Kidney (tissue), 14 donors: ENCODE data around the gene CACNB2. TPM values are rescaled to one million over a fixed set of nuclear protein-coding genes. Genes with fewer than 3 reads are reported as not detected.

ENCODE experiments used
- DNase-seq, 5 donors: peaks; one replicate each; pipeline ENCODE4 v3.0.0-alpha.2; 2013 to 2020
- FAIRE-seq: peaks from 2 replicates; lab custom pipeline; 2012; peaks lifted over from hg19 to GRCh38; lab: Jason Lieb, UNC
- H3K27ac ChIP-seq, 2 donors: one replicate each; pipeline ENCODE4 v1.7.0; 2013; ENCODE audit warnings: low read depth in 2 of 2, low read length in 2 of 2, inconsistent platforms in 1 of 2
- H3K27me3 ChIP-seq: one replicate; pipeline ENCODE4 v1.7.1; 2013; ENCODE audit warnings: low read length, inconsistent platforms; ENCODE audit not compliant: control insufficient read depth, insufficient read depth
- H3K36me3 ChIP-seq, 3 donors: one replicate each; pipeline versions ENCODE4 v1.7.0 to v1.7.1; 2013; ENCODE audit warnings: low read length in 3 of 3, control low read depth in 1 of 3, inconsistent platforms in 1 of 3; ENCODE audit not compliant: insufficient read depth in 3 of 3, control insufficient read depth in 2 of 3
- H3K4me1 ChIP-seq, 3 donors: one replicate each; pipeline versions ENCODE4 v1.7.0 to v1.7.1; 2013; ENCODE audit warnings: low read length in 3 of 3, inconsistent platforms in 1 of 3, low read depth in 1 of 3; ENCODE audit not compliant: control insufficient read depth in 2 of 3, insufficient read depth in 2 of 3
- H3K4me3 ChIP-seq, 3 donors: one replicate each; pipeline versions ENCODE4 v1.7.0 to v1.8.1; 2013; ENCODE audit warnings: low read length in 3 of 3, control low read depth in 1 of 3, inconsistent platforms in 1 of 3
- H3K9ac ChIP-seq, 3 donors: one replicate each; pipeline versions ENCODE4 v1.7.0 to v1.7.1; 2013; ENCODE audit warnings: low read length in 3 of 3, control low read depth in 1 of 3, inconsistent platforms in 1 of 3
- H3K9me3 ChIP-seq, 3 donors: one replicate each; pipeline versions ENCODE4 v1.7.0 to v1.7.1; 2013; ENCODE audit warnings: low read length in 3 of 3, control low read depth in 1 of 3, inconsistent platforms in 1 of 3; ENCODE audit not compliant: control insufficient read depth in 2 of 3, insufficient read depth in 1 of 3
- intact Hi-C: fragments of 100-400 bp; cut with DNase I; formaldehyde crosslinking; loops from one replicate; pipeline ENCODE4 v1.11.1; 2022
- polyA plus RNA-seq: library from polyadenylated mRNA; stranded (reverse); fragments of 350-450 nt; fragmentation: Illumina TruSeq; extraction: RNeasy Lipid Tissue Mini Kit (QIAGEN cat#74804); gene quantifications from one replicate; pipeline ENCODE4 v1.2.3, GENCODE V29; 2014; ENCODE audit warnings: low read depth, low replicate concordance; ENCODE audit not compliant: insufficient read depth
- total RNA-seq: library from RNA; stranded (reverse); fragmentation: NEBNext Ultra II Directional; extraction: Animal tissue kit (Norgen Biotek cat#: 25700); gene quantifications from one replicate; pipeline ENCODE4 v1.2.1, GENCODE V29; 2021
- TF ChIP-seq, protein P1 (sequence below): IDR thresholded peaks from 3 replicates; pipeline ENCODE4 v1.5.1; 2012; ENCODE audit warnings: mild to moderate bottlenecking, moderate library complexity, borderline replicate concordance; ENCODE audit not compliant: insufficient read depth; ENCODE audit errors: extremely low read depth
- donor health status: control.
- donor health status: control.
- donor health status: control.
- donor health status: control.
- donor health status: control.
- donor health status: DM: yes; HTN: yes; CAD: no.
- donor health status: Normal renal cell carcinoma (clear cell type).

Gene CACNB2
- total and polyA plus RNA-seq, 2 donors from 2014 or later: 2.8 TPM

DNA sequence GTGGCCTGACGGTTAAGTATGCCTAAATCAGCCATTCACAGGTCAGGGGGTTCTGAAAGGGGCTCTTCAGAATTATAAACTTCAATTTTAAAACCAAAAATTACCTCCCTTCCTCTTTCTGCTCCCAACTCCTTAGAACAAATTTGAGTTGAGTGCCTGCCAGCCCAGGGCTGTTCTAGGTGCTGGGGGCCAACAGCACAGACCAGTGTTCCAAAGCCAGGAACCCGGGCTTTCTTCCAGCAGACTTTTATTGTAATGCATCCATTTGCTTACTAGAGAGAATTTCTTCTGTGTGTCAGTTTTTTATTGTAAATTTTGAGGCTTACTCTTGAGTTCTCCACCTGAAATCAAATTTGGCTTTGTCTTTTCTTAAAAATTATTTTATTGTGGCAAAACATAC is 238.5 kb downstream of the CACNB2 start:
- intact Hi-C loops: no loop called here
- Histone ChIP-seq H3K27ac (no peak overlapping the region), H3K27me3 (no peaks in the 10 kb centered on the region), H3K9ac (no peak overlapping the region), H3K36me3 (no peaks in the 10 kb centered on the region), H3K9me3 (no peaks in the 10 kb centered on the region), H3K4me1 (no peaks in the 10 kb centered on the region), H3K4me3 (no peak overlapping the region)
- no peak for DNase-seq
- TF ChIP-seq, protein P1, sequence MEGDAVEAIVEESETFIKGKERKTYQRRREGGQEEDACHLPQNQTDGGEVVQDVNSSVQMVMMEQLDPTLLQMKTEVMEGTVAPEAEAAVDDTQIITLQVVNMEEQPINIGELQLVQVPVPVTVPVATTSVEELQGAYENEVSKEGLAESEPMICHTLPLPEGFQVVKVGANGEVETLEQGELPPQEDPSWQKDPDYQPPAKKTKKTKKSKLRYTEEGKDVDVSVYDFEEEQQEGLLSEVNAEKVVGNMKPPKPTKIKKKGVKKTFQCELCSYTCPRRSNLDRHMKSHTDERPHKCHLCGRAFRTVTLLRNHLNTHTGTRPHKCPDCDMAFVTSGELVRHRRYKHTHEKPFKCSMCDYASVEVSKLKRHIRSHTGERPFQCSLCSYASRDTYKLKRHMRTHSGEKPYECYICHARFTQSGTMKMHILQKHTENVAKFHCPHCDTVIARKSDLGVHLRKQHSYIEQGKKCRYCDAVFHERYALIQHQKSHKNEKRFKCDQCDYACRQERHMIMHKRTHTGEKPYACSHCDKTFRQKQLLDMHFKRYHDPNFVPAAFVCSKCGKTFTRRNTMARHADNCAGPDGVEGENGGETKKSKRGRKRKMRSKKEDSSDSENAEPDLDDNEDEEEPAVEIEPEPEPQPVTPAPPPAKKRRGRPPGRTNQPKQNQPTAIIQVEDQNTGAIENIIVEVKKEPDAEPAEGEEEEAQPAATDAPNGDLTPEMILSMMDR: no peak
- FAIRE-seq: no peak

DNA sequence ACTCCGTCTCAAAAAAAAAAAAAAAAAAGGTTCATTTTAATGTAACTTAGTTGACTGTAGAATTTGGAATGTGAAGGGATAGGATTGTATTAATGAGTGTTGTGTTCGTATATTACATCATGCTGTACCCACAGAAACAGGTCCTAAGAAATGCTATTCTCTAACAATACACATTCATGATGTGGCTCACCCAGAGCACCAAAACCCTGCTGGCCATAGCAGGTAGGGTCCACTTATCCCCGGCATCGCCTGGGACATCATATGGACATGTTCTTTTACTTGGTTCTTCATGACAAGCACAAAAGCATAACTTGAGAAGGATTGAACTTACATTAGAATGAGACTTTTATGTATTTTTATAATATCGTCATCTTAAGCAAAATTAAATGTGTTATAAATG is 241.5 kb downstream of the CACNB2 start:
- TF ChIP-seq, protein P1: no peak
- FAIRE-seq (no peak), DNase-seq (no peak)
- Histone ChIP-seq H3K4me3 (no peak overlapping the region), H3K36me3 (no peaks in the 10 kb centered on the region), H3K4me1 (no peaks in the 10 kb centered on the region), H3K27me3 (no peaks in the 10 kb centered on the region), H3K9ac (no peak overlapping the region), H3K27ac (no peak overlapping the region), H3K9me3 (no peaks in the 10 kb centered on the region)
- intact Hi-C loops: no loop called here

DNA sequence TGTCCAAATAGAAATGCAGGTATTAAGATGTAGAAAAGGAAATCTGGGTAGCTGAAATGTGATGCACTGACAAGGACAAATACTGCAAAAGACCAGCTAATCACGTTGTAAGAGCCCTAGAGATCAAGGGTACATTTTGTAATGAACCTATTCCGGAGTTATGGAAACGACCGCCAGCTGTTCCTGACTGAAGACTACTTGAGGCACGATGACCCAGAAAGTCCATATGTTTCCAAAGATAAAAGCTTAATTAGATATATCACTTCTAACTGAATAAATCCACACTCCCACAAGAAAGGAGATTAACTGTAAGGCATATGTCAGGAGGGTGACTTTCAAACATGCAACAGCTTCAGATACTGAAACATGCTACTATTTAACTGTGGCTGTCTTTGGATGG is 257.7 kb downstream of the CACNB2 start:
- H3K4me1 ChIP-seq: no peaks in the 10 kb centered on the region
- peak in 1 of 5 donors; percentile 26 for DNase-seq
- H3K9ac ChIP-seq: no peak overlapping the region
- TF ChIP-seq, protein P1: no peak
- no peak overlapping the region for H3K4me3 ChIP-seq
- H3K27ac ChIP-seq: no peak overlapping the region
- intact Hi-C loops: no loop called here
- no peaks in the 10 kb centered on the region for H3K9me3 ChIP-seq
- H3K27me3 ChIP-seq: no peaks in the 10 kb centered on the region
- FAIRE-seq: no peak
- no peaks in the 10 kb centered on the region for H3K36me3 ChIP-seq

DNA sequence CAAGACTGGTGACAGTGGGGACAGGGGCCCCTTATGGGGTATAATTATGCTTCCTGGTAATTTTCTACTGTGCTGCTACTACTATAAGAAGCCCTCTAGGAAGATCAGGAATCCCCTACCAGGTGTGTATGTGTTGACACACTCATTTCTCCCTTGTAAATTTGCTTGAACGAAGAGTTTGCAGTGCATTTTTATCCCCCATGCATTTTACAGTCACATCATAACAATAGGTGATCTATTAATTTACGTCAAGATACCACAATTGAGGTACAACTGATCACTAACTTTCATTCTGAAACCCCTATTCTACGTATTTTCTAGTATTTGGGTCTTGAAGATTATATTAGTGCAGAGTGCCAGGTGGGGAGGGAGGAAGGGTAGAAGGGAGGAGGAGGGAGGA is 258.9 kb downstream of the CACNB2 start:
- no peak overlapping the region for H3K9ac ChIP-seq
- TF ChIP-seq, protein P1: no peak
- no peaks in the 10 kb centered on the region for H3K36me3 ChIP-seq
- H3K4me1 ChIP-seq: no peaks in the 10 kb centered on the region
- no peak overlapping the region for H3K27ac ChIP-seq
- intact Hi-C loops: no loop called here
- no peaks in the 10 kb centered on the region for H3K9me3 ChIP-seq
- no peak for DNase-seq
- H3K27me3 ChIP-seq: no peaks in the 10 kb centered on the region
- FAIRE-seq: no peak
- H3K4me3 ChIP-seq: no peak overlapping the region
